ENCODE data around the gene PCDHGA8. TPM values are rescaled to one million over a fixed set of nuclear protein-coding genes. Genes with fewer than 3 reads are reported as not detected.
"Not testable (repeated sequence)": the region's sequence is repeated elsewhere in the genome, so short reads cannot be mapped to it uniquely, and the experiment has no call there.

The PCDHGA8 gene
- total RNA-seq, 4 donors from 2014 or later: 3.0 to 6.8 (median 3.6) TPM

GRCh38 chr5:141417494-141418172 is 25.2 kb downstream of the PCDHGA8 start, which contains the start of gene PCDHGB7:
PCDHGB7 (plus strand) TSS chr5:141417677; CDS start chr5:141417860, 183 bp downstream.
- 8 to 10% methylated on average over 8 to 13 of the region's 47 CpGs for WGBS, 2 donors (ENCODE audit: low coverage in 1 of 2)
- Histone ChIP-seq H3K4me3 (peak within 1 kb of the TSS; percentile 36 to 52), H3K9me3 (peaks cover 0 to 98% (median 11%) of the 10 kb centered on the region in 3 donors), H3K4me1 (peaks cover 0 to 23% (median 0%) of the 10 kb centered on the region in 3 donors), H3K27ac (peak within 1 kb of the TSS in 3 of 4 donors; percentile 56 to 70 (median 69)), H3K36me3 (peaks cover 0 to 16% of the 10 kb centered on the region in 2 donors)
- ATAC-seq: peak; percentile 87
- peak; percentile 35 to 74 (median 68) for TF ChIP-seq CTCF (IDR thresholded peaks at IDR 0.05)
- not testable (repeated sequence) for H3K27me3 ChIP-seq

GRCh38 chr5:141419074-141419880 is 26.8 kb downstream of the PCDHGA8 start:
- Histone ChIP-seq H3K27me3 (no peaks in the 10 kb centered on the region), H3K36me3 (peaks cover 0 to 14% of the 10 kb centered on the region in 2 donors), H3K27ac (no peak overlapping the region), H3K4me1 (peaks cover 0 to 23% (median 0%) of the 10 kb centered on the region in 3 donors), H3K4me3 (no peak overlapping the region), H3K9me3 (peaks cover 0 to 98% (median 12%) of the 10 kb centered on the region in 3 donors)
- TF ChIP-seq CTCF (IDR thresholded peaks at IDR 0.05): no peak
- TF ChIP-seq POLR2AphosphoS5 (IDR thresholded peaks at IDR 0.05): no peak
- no peak for TF ChIP-seq POLR2A (IDR thresholded peaks at IDR 0.05)
- no peak for TF ChIP-seq EP300 (IDR thresholded peaks at IDR 0.05)
- WGBS, 2 donors (ENCODE audit: low coverage in 1 of 2): 18 to 46% methylated on average over 6 to 7 of the region's 74 CpGs
- ATAC-seq: no peak

DNA sequence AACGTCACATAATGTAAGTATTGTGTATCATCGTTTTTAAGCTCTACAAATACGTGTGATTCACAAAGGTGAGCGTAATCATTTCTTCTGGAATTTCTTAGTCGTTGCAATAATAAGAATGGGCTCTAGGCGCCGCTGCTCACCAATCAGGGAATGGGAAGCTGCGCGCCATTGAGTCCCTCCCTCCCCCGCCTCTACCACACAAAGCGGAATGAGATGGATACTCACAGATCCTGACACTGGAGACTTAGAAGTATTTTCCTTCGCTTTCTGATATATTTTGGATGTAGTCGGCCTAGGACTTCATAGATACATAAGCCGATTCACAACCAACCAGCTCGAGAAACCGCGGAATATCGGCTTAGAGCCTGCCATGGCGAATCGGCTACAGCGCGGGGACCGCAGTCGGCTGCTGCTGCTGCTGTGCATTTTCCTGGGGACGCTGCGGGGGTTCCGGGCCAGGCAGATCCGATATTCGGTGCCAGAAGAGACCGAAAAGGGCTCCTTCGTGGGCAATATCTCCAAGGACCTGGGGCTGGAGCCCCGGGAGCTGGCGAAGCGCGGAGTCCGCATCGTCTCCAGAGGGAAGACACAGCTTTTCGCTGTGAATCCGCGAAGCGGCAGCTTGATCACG is 28.5 kb downstream of the PCDHGA8 start, which contains the start of gene PCDHGA11:
PCDHGA11 (plus strand) TSS at position 197 of the 634 bp plus-strand sequence; CDS start at position 374, 177 bp downstream.
- 15 to 20% methylated on average over 24 to 28 of the region's 42 CpGs for WGBS, 2 donors (ENCODE audit: low coverage in 1 of 2)
- H3K9me3 ChIP-seq: peaks cover 0 to 99% (median 12%) of the 10 kb centered on the region in 3 donors

DNA sequence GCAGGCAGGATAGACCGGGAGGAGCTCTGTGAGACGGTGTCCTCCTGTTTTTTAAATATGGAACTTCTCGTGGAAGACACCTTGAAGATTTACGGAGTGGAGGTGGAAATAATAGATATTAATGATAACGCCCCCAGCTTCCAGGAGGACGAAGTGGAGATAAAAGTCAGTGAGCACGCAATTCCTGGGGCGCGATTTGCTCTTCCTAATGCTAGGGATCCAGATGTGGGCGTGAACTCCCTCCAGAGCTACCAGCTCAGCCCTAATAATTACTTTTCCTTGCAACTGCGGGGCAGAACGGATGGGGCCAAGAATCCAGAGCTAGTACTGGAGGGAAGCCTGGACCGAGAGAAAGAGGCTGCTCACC is 29.0 kb downstream of the PCDHGA8 start:
- peaks cover 0 to 21% of the 10 kb centered on the region in 2 donors for H3K36me3 ChIP-seq
- no peak for TF ChIP-seq POLR2AphosphoS5 (IDR thresholded peaks at IDR 0.05)
- no peak for TF ChIP-seq CTCF (IDR thresholded peaks at IDR 0.05)
- TF ChIP-seq EP300 (IDR thresholded peaks at IDR 0.05): no peak
- no peak for TF ChIP-seq POLR2A (IDR thresholded peaks at IDR 0.05)
- 0 to 10% methylated on average over 2 to 6 of the region's 13 CpGs for WGBS, 2 donors (ENCODE audit: low coverage in 1 of 2)
- H3K4me1 ChIP-seq: peaks cover 0 to 23% (median 0%) of the 10 kb centered on the region in 3 donors
- H3K27ac ChIP-seq: no peak overlapping the region
- H3K4me3 ChIP-seq: peak overlapping the region in 1 of 2 donors; percentile 41
- no peak for ATAC-seq
- H3K27me3 ChIP-seq: no peaks in the 10 kb centered on the region
- peaks cover 0 to 99% (median 13%) of the 10 kb centered on the region in 3 donors for H3K9me3 ChIP-seq

More for the DNA sequence above, 28.5 kb downstream of the PCDHGA8 start, which contains the start of gene PCDHGA11:
- no peak for TF ChIP-seq POLR2AphosphoS5 (IDR thresholded peaks at IDR 0.05)
- TF ChIP-seq POLR2A (IDR thresholded peaks at IDR 0.05): no peak
- no peak for TF ChIP-seq EP300 (IDR thresholded peaks at IDR 0.05)
- TF ChIP-seq CTCF (IDR thresholded peaks at IDR 0.05): peak in 3 of 4 experiments; percentile 19 to 36 (median 27)
- Histone ChIP-seq H3K4me3 (peak within 1 kb of the TSS in 1 of 2 donors; percentile 41), H3K4me1 (peaks cover 0 to 23% (median 0%) of the 10 kb centered on the region in 3 donors), H3K36me3 (peaks cover 0 to 16% of the 10 kb centered on the region in 2 donors), H3K27me3 (no peaks in the 10 kb centered on the region), H3K27ac (no peak within 1 kb of the TSS)
- peak; percentile 43 for ATAC-seq

All from gastroesophageal sphincter (tissue), 4 donors.